Testis (tissue), 3 donors: ENCODE results near the gene LYPD6B. TPM values are rescaled to one million over a fixed set of nuclear protein-coding genes. Genes with fewer than 3 reads are reported as not detected.

Source experiments
- DNase-seq: peaks from one replicate; pipeline ENCODE4 v3.0.0-alpha.2; 2019
- H3K27ac ChIP-seq, 2 donors: fragments of 200-600 bp; sonication (generic); one replicate each; pipeline ENCODE4 v1.5.1; 2019
- H3K27me3 ChIP-seq: fragments of 200-600 bp; sonication (generic); one replicate; pipeline ENCODE4 v1.5.1; 2019
- H3K36me3 ChIP-seq: fragments of 200-600 bp; sonication (generic); one replicate; pipeline ENCODE4 v1.5.1; 2017; ENCODE audit warnings: low read depth; ENCODE audit errors: missing control alignments
- H3K4me1 ChIP-seq: fragments of 200-600 bp; sonication (generic); one replicate; pipeline ENCODE4 v1.5.1; 2019
- H3K4me3 ChIP-seq, 2 donors: fragments of 200-600 bp; sonication (generic); one replicate each; pipeline ENCODE4 v1.5.1; 2017 to 2019
- H3K9me3 ChIP-seq: fragments of 200-600 bp; sonication (generic); one replicate; pipeline ENCODE4 v1.5.1; 2017
- CTCF ChIP-seq, 3 experiments: fragments of 450-650 bp in 2 of 3; fragments of 200-600 bp in 1 of 3; sonication (generic) in 1 of 3; IDR thresholded peaks; one replicate each; pipeline ENCODE4 v1.5.1; 2016 to 2019; ENCODE audit warnings: antibody characterized with exemption in 3 of 3, mild to moderate bottlenecking in 2 of 3, moderate library complexity in 1 of 3
- POLR2A ChIP-seq: fragments of 450-650 bp; IDR thresholded peaks from one replicate; pipeline ENCODE4 v1.6.1; 2017; ENCODE audit warnings: antibody characterized with exemption, mild to moderate bottlenecking, moderate library complexity
- WGBS, 2 donors: methylation state at CpG; one replicate each; pipeline ENCODE4 v1.1.5; 2018; 5-methylcytosine and 5-hydroxymethylcytosine counted together
- intact Hi-C: fragments of 100-400 bp; cut with DNase I; formaldehyde crosslinking; loops from one replicate; pipeline ENCODE4 v1.15.1; 2023; ENCODE audit warnings: low total_unique reads
- polyA plus RNA-seq: library from polyadenylated mRNA; stranded (reverse); fragments of 350-450 nt; fragmentation: Illumina TruSeq; extraction: RNeasy Lipid Tissue Mini Kit (QIAGEN cat#74804); gene quantifications from one replicate; pipeline ENCODE4 v1.2.3, GENCODE V29; 2014; ENCODE audit warnings: low read depth, low replicate concordance; ENCODE audit not compliant: insufficient read depth
- total RNA-seq, 2 donors: library from RNA; depleted of rRNA; stranded (reverse); fragments of >200 nt; gene quantifications; one replicate each; pipeline ENCODE4 v1.2.3, GENCODE V29; 2016

Gene LYPD6B
- total and polyA plus RNA-seq, 3 donors from 2014 or later, result 41.9 to 53.0 (median 45.2) TPM

DNA sequence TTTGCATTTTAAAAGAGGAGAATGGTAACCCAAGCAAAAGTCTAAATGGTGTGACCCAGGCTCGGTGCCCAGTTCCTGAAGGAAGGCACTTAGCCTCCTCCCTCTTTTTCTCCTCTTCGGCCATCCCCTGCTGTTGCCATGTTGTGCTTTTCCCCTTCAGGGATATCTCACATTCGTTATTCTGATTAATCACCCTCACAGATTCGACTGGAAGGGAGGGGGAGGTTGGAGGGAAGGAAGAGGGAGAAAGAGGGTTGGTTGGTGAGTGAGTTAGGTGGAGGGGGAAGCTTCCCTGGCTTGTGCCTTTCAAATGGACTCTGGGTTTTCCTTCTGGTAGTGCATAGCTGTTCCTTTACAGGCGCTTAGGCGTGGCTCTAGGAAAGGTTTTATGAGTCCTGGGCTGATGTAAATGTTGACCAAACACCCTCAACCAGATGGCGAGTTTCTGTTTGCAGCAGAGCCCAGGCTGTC lies 39.0 kb upstream of the LYPD6B start:
- DNase-seq, result no peak
- TF ChIP-seq POLR2A (no peak), CTCF (IDR thresholded peaks at IDR 0.05) (no peak)
- Histone ChIP-seq H3K27ac (no peak overlapping the region), H3K36me3 (no peaks in the 10 kb centered on the region), H3K27me3 (no peaks in the 10 kb centered on the region), H3K9me3 (no peaks in the 10 kb centered on the region), H3K4me1 (no peaks in the 10 kb centered on the region), H3K4me3 (no peak overlapping the region)
- intact Hi-C loops, result no loop called here
- 63 to 64% methylated on average over 7 of the region's 7 CpGs for WGBS, 2 donors

- DNase-seq, result no peak
- H3K9me3 ChIP-seq, result no peaks in the 10 kb centered on the region
- no peaks in the 10 kb centered on the region for H3K36me3 ChIP-seq
- no peak overlapping the region for H3K4me3 ChIP-seq
- no peak overlapping the region for H3K27ac ChIP-seq
- TF ChIP-seq CTCF (IDR thresholded peaks at IDR 0.05), result no peak
- no peak for TF ChIP-seq POLR2A
- 73 to 76% methylated on average over 6 of the region's 6 CpGs for WGBS, 2 donors
- no peaks in the 10 kb centered on the region for H3K27me3 ChIP-seq
- H3K4me1 ChIP-seq, result peaks cover 3% of the 10 kb centered on the region
- intact Hi-C loops, result no loop called here
Observed at GRCh38 chr2:149000158-149000938, 38.2 kb upstream of the LYPD6B start.

DNA sequence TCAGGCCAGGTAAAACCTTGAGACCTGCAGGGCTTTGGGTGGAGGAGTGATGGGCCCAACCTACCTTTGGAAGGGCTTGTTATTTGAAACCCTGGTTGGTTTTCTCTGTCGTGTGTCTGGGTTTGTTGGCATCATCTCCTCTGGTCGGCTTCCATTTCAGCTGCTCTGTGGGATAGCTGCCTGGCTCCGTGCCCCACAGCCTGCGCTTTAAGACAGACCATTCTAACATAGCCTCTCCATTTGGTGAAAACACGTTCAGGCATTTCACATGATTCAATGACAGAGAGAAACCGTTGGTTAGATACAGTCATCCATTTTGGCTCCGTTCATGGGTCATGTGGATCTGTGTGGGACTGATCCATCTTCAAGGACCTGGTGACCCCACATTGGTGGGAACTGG lies 37.0 kb upstream of the LYPD6B start:
- WGBS, 2 donors, result 89 to 98% methylated on average over 7 of the region's 7 CpGs

GRCh38 chr2:149002378-149002890 lies 36.1 kb upstream of the LYPD6B start:
- TF ChIP-seq CTCF (IDR thresholded peaks at IDR 0.05), result no peak
- TF ChIP-seq POLR2A, result no peak
- Histone ChIP-seq H3K4me3 (no peak overlapping the region), H3K27me3 (no peaks in the 10 kb centered on the region), H3K4me1 (peaks cover 3% of the 10 kb centered on the region), H3K9me3 (no peaks in the 10 kb centered on the region), H3K36me3 (no peaks in the 10 kb centered on the region), H3K27ac (no peak overlapping the region)
- no peak for DNase-seq
- intact Hi-C loops, result no loop called here
- WGBS, 2 donors, result 90 to 97% methylated on average over 14 of the region's 14 CpGs

More for the DNA sequence above, 37.0 kb upstream of the LYPD6B start:
- Histone ChIP-seq H3K9me3 (no peaks in the 10 kb centered on the region), H3K27me3 (no peaks in the 10 kb centered on the region), H3K36me3 (no peaks in the 10 kb centered on the region), H3K4me3 (no peak overlapping the region), H3K27ac (no peak overlapping the region), H3K4me1 (peaks cover 3% of the 10 kb centered on the region)
- intact Hi-C loops, result no loop called here
- no peak for TF ChIP-seq CTCF (IDR thresholded peaks at IDR 0.05)
- DNase-seq, result no peak
